ENCODE results near the gene GRAMD1B.

DNA sequence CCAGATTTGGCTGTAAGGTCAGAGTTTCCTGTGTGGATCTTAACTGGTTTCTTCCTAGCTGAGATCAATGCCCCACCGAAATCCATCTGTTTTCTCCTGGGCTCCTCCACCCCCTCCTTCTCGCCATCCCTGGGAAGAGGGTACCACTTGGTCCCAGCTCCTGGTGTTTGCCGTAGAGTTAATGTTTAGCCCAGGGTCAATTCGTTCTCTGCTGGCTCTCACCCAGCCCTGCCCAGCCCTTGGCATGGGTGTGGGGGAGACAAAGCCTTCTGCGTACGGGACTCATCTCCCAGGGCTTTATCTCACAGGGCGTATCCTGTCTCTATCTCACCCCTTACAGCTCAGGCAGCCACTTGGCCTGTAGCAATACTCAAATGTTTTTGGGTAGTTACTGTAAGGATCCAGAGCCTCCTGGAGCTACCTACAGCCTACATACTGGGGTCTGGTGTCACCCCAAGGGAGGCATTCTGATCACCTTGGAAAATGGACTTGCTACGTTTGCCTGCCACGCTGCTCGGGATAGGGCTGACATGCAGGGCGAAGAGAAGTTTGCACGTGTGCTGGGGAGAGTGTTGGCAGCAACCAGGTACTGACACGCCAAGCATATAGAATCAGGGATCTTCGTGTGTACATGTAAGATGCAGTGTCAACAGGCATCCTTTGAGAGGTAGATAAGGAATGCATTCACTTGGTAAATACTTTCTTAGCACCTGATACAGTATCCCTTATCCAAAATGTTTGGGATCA is 158.2 kb downstream of the GRAMD1B start:
- TF ChIP-seq, protein P1, sequence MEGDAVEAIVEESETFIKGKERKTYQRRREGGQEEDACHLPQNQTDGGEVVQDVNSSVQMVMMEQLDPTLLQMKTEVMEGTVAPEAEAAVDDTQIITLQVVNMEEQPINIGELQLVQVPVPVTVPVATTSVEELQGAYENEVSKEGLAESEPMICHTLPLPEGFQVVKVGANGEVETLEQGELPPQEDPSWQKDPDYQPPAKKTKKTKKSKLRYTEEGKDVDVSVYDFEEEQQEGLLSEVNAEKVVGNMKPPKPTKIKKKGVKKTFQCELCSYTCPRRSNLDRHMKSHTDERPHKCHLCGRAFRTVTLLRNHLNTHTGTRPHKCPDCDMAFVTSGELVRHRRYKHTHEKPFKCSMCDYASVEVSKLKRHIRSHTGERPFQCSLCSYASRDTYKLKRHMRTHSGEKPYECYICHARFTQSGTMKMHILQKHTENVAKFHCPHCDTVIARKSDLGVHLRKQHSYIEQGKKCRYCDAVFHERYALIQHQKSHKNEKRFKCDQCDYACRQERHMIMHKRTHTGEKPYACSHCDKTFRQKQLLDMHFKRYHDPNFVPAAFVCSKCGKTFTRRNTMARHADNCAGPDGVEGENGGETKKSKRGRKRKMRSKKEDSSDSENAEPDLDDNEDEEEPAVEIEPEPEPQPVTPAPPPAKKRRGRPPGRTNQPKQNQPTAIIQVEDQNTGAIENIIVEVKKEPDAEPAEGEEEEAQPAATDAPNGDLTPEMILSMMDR (IDR thresholded peaks at IDR 0.05; ENCODE audit: insufficient read depth, low read length): no peak
- TF ChIP-seq, protein P2, sequence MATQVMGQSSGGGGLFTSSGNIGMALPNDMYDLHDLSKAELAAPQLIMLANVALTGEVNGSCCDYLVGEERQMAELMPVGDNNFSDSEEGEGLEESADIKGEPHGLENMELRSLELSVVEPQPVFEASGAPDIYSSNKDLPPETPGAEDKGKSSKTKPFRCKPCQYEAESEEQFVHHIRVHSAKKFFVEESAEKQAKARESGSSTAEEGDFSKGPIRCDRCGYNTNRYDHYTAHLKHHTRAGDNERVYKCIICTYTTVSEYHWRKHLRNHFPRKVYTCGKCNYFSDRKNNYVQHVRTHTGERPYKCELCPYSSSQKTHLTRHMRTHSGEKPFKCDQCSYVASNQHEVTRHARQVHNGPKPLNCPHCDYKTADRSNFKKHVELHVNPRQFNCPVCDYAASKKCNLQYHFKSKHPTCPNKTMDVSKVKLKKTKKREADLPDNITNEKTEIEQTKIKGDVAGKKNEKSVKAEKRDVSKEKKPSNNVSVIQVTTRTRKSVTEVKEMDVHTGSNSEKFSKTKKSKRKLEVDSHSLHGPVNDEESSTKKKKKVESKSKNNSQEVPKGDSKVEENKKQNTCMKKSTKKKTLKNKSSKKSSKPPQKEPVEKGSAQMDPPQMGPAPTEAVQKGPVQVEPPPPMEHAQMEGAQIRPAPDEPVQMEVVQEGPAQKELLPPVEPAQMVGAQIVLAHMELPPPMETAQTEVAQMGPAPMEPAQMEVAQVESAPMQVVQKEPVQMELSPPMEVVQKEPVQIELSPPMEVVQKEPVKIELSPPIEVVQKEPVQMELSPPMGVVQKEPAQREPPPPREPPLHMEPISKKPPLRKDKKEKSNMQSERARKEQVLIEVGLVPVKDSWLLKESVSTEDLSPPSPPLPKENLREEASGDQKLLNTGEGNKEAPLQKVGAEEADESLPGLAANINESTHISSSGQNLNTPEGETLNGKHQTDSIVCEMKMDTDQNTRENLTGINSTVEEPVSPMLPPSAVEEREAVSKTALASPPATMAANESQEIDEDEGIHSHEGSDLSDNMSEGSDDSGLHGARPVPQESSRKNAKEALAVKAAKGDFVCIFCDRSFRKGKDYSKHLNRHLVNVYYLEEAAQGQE (IDR thresholded peaks at IDR 0.05; ENCODE audit: insufficient replicate concordance, low read depth): no peak
- TF ChIP-seq POLR2AphosphoS5 (IDR thresholded peaks at IDR 0.05; ENCODE audit: low read depth): no peak
